ENCODE measurements around the gene PRRX1.

The PRRX1 gene

DNA sequence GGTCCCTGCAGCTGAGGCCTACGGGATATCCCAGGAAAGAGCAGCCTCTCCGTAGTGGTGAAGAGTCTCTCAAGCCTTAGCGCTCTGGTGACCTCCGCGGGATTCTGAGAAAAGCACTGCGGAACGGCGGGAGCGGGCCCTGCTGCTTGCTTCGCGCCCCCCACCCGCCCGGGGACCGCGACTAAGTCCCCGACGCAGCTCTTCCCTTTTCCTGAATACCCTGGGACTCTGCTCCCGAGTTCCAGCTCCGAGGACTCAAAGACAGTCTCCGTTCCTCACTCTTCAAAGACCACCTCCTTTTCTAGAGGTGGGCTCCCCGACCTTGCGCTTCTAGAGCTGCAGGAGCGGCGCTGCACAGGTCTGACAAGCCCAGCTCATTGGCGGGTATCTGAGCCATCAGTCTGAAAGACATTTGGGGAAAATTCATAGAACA, 3.6 kb upstream of the PRRX1 start:
- DNase-seq (ENCODE audit: extremely low read depth, low read depth), result no peak
- TF ChIP-seq, protein P1, sequence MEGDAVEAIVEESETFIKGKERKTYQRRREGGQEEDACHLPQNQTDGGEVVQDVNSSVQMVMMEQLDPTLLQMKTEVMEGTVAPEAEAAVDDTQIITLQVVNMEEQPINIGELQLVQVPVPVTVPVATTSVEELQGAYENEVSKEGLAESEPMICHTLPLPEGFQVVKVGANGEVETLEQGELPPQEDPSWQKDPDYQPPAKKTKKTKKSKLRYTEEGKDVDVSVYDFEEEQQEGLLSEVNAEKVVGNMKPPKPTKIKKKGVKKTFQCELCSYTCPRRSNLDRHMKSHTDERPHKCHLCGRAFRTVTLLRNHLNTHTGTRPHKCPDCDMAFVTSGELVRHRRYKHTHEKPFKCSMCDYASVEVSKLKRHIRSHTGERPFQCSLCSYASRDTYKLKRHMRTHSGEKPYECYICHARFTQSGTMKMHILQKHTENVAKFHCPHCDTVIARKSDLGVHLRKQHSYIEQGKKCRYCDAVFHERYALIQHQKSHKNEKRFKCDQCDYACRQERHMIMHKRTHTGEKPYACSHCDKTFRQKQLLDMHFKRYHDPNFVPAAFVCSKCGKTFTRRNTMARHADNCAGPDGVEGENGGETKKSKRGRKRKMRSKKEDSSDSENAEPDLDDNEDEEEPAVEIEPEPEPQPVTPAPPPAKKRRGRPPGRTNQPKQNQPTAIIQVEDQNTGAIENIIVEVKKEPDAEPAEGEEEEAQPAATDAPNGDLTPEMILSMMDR (IDR thresholded peaks at IDR 0.05; ENCODE audit: low read depth, low read length), result no peak; the same call in none of the 2 replicates

DNA sequence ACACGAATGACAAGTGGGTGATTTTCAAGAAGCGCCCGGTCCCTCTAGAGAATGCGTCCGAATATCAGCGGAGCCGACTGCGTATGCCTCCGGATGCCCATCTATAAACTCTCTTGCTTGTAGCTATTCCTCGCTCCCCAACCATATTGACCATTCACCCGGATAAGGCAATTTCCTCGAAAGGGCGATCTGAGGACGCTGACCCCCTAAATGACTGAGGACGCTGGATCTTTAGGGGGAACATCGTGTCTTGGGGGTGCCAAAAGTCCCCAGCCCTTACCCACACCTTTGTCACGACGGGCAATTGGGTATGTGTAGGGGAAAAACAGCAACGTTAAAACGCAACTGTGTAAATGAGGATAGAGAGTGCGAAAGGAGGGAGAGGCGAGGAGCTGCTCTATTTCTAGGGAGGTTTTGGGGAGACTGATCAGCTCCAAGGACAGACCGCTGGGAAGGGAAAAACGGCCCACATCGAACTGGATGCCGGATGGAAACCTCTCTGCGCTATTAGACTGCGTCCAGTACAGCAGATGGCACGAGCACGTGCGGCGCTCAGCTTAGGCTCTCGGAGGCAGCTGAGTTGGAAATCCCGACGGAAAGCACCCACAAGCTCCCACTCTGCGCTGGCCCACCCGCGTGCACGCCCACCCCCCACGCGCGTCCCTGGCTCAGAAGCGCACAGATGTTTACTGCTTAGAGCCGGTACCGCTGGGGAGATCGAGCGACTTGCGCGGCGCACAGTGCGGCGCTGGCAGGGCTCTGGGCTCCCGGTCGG, 2.9 kb upstream of the PRRX1 start:
- TF ChIP-seq, protein P1 (IDR thresholded peaks at IDR 0.05; ENCODE audit: low read depth, low read length), result no peak
- DNase-seq (ENCODE audit: extremely low read depth, low read depth), result no peak

DNA sequence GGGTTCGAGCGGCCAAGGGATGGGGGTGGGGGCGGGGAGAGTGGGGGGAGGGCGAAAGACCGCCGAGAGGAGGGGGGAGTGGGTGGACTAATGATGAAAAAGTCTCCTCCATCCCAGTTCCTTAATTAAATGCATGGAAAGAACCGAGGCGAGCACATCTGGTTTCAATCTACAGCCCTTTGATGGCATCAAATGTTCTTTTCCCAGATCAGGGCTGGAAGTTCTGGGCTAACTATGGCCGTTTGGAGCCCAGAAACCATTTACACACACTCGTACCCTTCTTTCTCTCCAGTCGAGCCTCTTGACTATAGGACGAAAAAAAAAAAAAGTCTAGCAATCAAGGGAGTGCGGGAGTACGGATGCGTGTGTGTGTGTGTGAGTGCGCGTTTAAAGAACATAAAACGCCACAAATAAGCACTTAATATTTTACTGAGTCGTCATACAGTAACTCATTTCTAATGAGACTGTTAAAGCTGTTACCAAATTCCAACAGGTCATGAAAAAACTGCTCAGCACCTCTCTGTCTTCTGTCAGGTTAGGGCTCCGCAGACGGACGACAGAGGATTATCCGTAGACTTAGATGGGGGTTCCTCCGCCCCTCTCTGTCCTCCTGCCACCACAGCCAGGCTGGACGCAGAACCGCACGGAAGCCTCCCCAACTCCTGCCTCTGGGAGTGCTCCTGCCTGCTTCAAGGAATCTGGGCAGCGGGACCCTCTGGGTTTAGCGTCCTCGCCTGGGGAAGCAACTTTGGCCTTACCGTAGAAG, 2.1 kb upstream of the PRRX1 start:
- TF ChIP-seq, protein P1 (IDR thresholded peaks at IDR 0.05; ENCODE audit: low read depth, low read length), result no peak; the same call in 1 of the 2 replicates
- no peak for DNase-seq (ENCODE audit: extremely low read depth, low read depth)

DNA sequence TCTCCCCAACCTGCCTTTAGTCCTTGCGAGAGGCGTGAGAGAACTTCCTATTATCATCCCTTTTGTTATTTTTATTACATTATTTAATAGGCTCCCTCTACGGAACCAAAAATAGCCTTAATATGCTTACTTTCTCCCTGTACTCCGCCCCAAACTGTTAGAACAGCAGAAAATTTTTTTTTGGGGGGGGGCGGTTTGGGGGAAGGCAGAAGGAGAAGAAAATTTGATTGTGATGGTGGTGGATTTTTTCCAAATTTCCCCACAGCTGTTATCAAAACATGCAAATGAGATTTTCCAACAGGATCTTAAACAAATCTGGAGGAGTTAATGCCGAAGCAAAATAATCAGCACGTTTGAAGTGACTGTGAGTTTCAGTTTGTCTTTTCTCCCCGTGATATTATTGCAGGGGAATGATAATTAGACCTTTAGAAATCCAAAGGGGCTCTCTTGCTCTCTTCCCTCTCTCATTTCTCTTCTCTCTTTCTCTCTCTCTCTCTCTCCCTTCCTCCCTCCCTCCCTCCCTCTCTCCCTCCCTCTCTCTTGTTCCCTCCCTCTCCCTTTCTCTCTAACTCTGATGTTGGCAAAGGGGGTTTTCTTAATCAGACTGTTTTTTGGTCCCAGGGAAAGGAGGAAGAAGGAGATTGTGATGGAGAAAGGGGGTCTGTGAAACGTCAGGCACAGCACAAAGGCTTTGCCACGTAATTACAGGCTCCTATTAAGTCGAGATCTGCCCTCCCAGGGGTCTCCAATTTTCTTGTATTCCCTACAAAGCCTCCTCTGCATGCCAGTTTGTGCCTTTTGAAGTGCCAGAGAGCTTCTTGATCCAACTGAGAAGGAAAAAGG, 1.1 kb upstream of the PRRX1 start:
- DNase-seq (ENCODE audit: extremely low read depth, low read depth), result no peak

GRCh38 chr1:170663404-170664092, 383 bp upstream of the PRRX1 start:
- DNase-seq (ENCODE audit: extremely low read depth, low read depth), result no peak

More for the DNA sequence above, 1.1 kb upstream of the PRRX1 start:
- TF ChIP-seq, protein P1 (IDR thresholded peaks at IDR 0.05; ENCODE audit: low read depth, low read length), result no peak

More at GRCh38 chr1:170663404-170664092, 383 bp upstream of the PRRX1 start:
- TF ChIP-seq, protein P1 (IDR thresholded peaks at IDR 0.05; ENCODE audit: low read depth, low read length), result no peak
